Heart left ventricle (tissue), 13 donors: Measurements from ENCODE around the gene DCAF5.

Experiments used
- POLR2A ChIP-seq, 2 donors: fragments of 450-650 bp; IDR thresholded peaks; one replicate each; pipeline ENCODE4 v1.6.1; 2017; ENCODE audit warnings: antibody characterized with exemption in 2 of 2, mild to moderate bottlenecking in 2 of 2, moderate library complexity in 2 of 2
- TF ChIP-seq, protein P1 (sequence below), 12 donors: fragments of 200-600 bp; sonication (generic) in 4 of 12; IDR thresholded peaks; one replicate each; pipeline versions ENCODE4 v1.5.0 to v1.8.0; 2018 to 2022; ENCODE audit warnings: antibody characterized with exemption in 12 of 12, mild to moderate bottlenecking in 5 of 12
- donor health status: ischemic (EF 13 %, LVEDD 7.1; RV severe dilation, severe dysfunction).
- donor health status: DM: no; HTN: yes; CAD: no.
- donor health status: DM: no; HTN: no; CAD: no.
- donor health status: ischemic (EF 25% LVEDD 6.9; RV normal size, moderate dysfunction).
- donor health status: ischemic (EF 25% LVEDD 5.7; RV mildly dilated, moderate dysfunction).
- donor health status: ischemic (EF 35%, LVEDD 5.7; RV mildly dilated, moderate dysfunction).
- donor health status: nonischemic (EF 11% LVEDD 7.7; RV severe dilation, severe dysfunction).
- donor health status: DM: yes; HTN: yes; CAD: no.
- donor health status: PGD.
- donor health status: ischemic (EF 29% LVEDD 5.4; RV normal size, mild dysfunction).
- donor health status: nonischemic (EF 23%, LVEDD 6.1; RV moderate dilation, normal function).

DNA sequence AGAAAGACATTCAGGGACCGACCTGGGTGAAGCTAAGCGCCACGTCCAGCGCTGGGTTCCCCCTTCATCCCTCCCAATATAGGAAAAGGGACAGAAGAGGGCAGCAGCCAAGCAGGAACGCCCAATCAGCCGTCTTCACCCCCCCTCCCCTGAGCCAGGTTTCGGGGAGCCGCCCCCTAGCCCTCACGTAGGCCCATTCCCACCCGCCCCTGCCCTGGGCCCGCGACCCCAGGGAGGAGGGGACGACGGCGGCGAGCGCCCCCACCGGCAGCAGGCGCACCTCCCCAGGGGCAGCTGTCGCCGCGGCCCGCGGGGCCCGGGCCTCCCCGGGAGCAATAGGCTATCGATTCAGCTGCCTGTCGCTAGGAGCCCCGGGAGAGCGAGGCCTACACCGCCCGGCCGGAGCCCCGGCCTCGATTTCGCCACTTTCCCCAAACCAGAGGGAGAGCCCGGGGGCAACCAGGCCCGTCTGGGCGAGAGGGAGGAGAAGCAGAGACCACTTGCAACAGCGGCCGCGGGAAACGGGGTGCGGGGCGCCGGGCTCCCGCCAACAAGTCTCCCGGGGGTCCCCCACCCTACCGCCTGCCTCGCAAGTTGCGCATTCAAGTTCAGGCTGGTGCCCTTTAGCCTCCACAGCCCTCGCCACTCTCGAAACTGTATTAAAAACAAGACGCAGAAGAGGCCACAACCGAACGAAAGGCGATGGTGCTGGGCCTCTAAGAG, 1.3 kb downstream of the DCAF5 start:
- TF ChIP-seq, protein P1, sequence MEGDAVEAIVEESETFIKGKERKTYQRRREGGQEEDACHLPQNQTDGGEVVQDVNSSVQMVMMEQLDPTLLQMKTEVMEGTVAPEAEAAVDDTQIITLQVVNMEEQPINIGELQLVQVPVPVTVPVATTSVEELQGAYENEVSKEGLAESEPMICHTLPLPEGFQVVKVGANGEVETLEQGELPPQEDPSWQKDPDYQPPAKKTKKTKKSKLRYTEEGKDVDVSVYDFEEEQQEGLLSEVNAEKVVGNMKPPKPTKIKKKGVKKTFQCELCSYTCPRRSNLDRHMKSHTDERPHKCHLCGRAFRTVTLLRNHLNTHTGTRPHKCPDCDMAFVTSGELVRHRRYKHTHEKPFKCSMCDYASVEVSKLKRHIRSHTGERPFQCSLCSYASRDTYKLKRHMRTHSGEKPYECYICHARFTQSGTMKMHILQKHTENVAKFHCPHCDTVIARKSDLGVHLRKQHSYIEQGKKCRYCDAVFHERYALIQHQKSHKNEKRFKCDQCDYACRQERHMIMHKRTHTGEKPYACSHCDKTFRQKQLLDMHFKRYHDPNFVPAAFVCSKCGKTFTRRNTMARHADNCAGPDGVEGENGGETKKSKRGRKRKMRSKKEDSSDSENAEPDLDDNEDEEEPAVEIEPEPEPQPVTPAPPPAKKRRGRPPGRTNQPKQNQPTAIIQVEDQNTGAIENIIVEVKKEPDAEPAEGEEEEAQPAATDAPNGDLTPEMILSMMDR (IDR thresholded peaks at IDR 0.05): peak; percentile 41 to 70 (median 55)
- peak in 1 of 2 donors; percentile 23 for TF ChIP-seq POLR2A (IDR thresholded peaks at IDR 0.05)
